Activated naive CD8-positive, alpha-beta T cell treated with anti-CD3 and anti-CD28 coated beads, Interleukin-2, amount 10 ng/mL, durations not matched to agents 7 days and 5 days (primary cell): ENCODE data around the gene TENT4B. TPM values are rescaled to one million over a fixed set of nuclear protein-coding genes. Genes with fewer than 3 reads are reported as not detected.
"Not testable (repeated sequence)": the region's sequence is repeated elsewhere in the genome, so short reads cannot be mapped to it uniquely, and the experiment has no call there.

ENCODE experiments used
- ATAC-seq: fragments of 150-1000 bp; cut with Tn5 transposase; one replicate; pipeline ENCODE4 v1.10.0; 2021; ENCODE audit warnings: low read depth, moderate library complexity
- POLR2A ChIA-PET: fragments of 350-600 bp; sonication (Branson Sonifier 250); formaldehyde crosslinking; loops from one replicate; lab custom pipeline; 2021; ENCODE audit warnings: antibody characterized with exemption; lab: Charles Lee
- DNase-seq: peaks from one replicate; pipeline ENCODE4 v3.0.0; 2021
- H3K27ac Mint-ChIP-seq: one replicate; pipeline ENCODE4 v1.8.0; 2022; ENCODE audit warnings: mild to moderate bottlenecking, mixed read lengths
- H3K27me3 Mint-ChIP-seq: one replicate; pipeline ENCODE4 v1.8.0; 2022; ENCODE audit warnings: mild to moderate bottlenecking, moderate library complexity, mixed read lengths
- H3K36me3 Mint-ChIP-seq: one replicate; pipeline ENCODE4 v1.8.0; 2021; ENCODE audit warnings: mild to moderate bottlenecking, mixed read lengths
- H3K4me1 Mint-ChIP-seq: one replicate; pipeline ENCODE4 v1.8.0; 2021; ENCODE audit warnings: mixed read lengths
- H3K4me3 Mint-ChIP-seq: one replicate; pipeline ENCODE4 v1.8.0; 2022; ENCODE audit warnings: mild to moderate bottlenecking, moderate library complexity, mixed read lengths
- H3K9me3 Mint-ChIP-seq: one replicate; pipeline ENCODE4 v1.8.0; 2021; ENCODE audit warnings: mixed read lengths
- total RNA-seq, 2 experiments: library from RNA; stranded (reverse); gene quantifications; one replicate each; pipeline ENCODE4 v1.2.3, GENCODE V29; 2021

TENT4B gene
- total RNA-seq, 2 experiments from 2014 or later = 18.0 TPM

DNA sequence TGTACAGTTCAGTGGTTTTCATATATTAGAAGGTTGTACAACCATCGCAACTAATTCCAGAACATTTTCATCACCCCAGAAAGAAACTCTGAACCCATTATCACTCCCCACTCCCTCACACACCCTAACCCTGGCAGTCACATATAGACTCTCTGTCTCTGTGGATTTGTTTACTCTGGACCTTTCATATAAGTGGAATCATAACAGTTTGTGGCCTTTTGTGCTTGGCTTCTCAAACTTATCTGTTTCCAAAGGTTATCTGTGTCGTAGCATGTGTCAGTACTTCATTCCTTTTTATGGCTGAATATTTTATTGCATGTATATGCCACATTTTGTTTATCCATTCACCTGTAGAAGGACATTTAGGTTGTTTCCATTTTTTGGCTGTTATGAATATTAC lies 12.4 kb downstream of the TENT4B start:
- H3K4me1 Mint-ChIP-seq = peaks cover 38% of the 10 kb centered on the region
- H3K27me3 Mint-ChIP-seq = no peaks in the 10 kb centered on the region
- POLR2A ChIA-PET = no interaction called here
- DNase-seq (no peak), ATAC-seq (no peak)
- no peaks in the 10 kb centered on the region for H3K9me3 Mint-ChIP-seq
- H3K27ac Mint-ChIP-seq = no peak overlapping the region
- no peak overlapping the region for H3K4me3 Mint-ChIP-seq
- peaks cover 9% of the 10 kb centered on the region for H3K36me3 Mint-ChIP-seq

DNA sequence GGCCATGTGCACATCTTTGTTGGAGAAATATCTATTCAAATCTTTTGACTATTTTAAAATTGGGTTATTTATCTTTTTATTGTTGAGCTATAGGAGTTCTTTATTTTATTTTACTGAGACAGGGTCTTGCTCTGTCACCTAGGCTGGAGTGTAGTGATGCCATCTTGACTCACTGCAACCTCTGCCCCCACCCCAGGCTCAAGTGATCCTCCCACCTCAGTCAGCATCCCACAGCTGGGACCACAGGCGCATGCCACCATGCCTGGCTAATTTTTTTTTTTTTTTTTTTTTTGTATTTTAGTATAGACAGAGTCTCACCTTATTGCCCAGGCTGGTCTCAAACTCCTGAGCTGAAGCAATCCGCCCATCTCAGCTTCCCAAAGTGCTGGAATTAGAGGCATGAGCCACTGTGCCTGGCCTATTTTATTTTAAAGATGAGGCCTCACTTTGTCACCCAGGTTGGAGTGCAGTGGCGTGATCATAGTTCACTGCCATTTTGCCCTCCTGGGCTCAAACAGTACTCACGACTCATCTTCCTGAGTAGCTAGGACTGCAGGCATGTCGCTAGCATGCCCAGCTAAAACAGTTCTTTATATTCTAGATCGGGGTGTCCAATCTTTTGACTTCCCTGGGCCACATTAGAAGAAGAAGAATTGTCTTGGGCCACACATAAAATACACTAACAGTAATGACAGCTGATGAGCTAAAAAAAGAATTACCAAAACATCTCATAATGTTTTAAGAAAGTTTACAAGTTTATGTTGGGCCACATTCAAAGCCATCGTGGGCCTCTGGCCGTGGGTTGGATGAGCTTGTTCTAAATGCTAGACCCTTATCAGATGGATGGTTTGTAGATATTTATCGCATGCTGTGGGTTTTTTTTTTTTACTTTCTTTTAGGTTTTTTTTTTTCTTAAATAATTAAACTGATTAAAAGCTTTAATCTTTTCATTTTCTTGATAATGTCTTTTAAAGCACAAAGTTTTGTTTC lies 13.7 kb downstream of the TENT4B start:
- no peaks in the 10 kb centered on the region for H3K9me3 Mint-ChIP-seq
- peak overlapping the region; percentile 13 for H3K4me3 Mint-ChIP-seq
- peaks cover 31% of the 10 kb centered on the region for H3K4me1 Mint-ChIP-seq
- no peak for DNase-seq
- H3K27me3 Mint-ChIP-seq = no peaks in the 10 kb centered on the region
- ATAC-seq = peak; percentile 49
- POLR2A ChIA-PET = interaction anchor here (0.8 kb wide), 2 partner anchors 12 to 14 kb away, joined by 3 read pairs; no protein-coding TSS in a partner anchor
- H3K36me3 Mint-ChIP-seq = peaks cover 8% of the 10 kb centered on the region
- H3K27ac Mint-ChIP-seq = peak overlapping the region; percentile 35

DNA sequence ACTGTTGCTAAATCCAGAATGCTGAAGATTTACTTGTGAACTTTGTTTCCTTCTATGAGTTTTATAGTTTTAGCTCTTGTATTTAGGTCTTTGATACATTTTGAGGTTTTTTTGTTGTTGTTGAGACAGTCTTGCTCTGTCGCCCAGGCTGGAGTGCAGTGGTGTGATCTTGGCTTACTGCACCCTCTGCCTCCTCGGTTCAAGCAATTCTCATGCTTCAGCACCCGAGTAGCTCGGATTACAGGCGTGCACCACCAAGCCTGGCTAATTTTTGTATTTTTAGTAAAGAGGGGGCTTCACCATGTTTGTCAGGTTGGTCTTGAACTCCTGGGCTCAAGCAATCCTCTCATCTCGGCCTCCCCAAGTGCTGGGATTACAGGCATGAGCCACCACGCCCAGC lies 14.4 kb downstream of the TENT4B start:
- POLR2A ChIA-PET = interaction anchor here (0.8 kb wide), 2 partner anchors 13 to 15 kb away, joined by 3 read pairs; no protein-coding TSS in a partner anchor
- Mint-ChIP-seq H3K36me3 (peaks cover 8% of the 10 kb centered on the region), H3K4me3 (peak overlapping the region; percentile 60), H3K4me1 (peaks cover 28% of the 10 kb centered on the region), H3K27ac (peak overlapping the region; percentile 67), H3K27me3 (no peaks in the 10 kb centered on the region), H3K9me3 (no peaks in the 10 kb centered on the region)
- no peak for DNase-seq
- ATAC-seq = no peak

DNA sequence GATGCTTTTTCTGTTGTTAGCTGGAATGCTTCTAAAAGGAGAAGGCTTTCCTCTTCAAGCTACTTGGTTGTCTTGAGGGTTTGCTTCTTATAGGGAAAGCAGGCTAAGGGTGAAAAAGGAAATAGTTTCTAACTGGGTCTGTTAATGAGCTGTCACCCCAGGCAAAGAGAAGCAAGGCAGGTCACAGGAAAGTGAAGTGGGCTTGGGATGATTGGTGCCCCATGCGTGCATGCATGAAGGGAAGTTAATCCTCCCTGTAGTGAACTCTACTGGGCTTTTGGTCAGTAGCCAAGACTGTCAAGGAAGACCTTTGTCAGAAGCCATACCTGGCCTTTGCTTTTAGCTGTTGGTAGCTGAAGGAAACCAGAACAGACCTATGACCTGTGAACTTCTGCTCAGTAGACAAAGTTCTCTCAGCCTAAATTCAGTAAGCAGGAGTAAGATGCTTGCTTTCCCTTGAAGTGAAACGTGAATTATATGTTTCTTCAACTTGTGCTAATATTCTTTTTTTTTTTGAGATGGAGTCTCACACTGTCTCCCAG lies 16.5 kb downstream of the TENT4B start:
- POLR2A ChIA-PET = no interaction called here
- no peak for ATAC-seq
- Mint-ChIP-seq H3K27me3 (no peaks in the 10 kb centered on the region), H3K27ac (no peak overlapping the region), H3K4me3 (no peak overlapping the region), H3K9me3 (no peaks in the 10 kb centered on the region), H3K36me3 (peaks cover 8% of the 10 kb centered on the region), H3K4me1 (peaks cover 23% of the 10 kb centered on the region)
- no peak for DNase-seq

DNA sequence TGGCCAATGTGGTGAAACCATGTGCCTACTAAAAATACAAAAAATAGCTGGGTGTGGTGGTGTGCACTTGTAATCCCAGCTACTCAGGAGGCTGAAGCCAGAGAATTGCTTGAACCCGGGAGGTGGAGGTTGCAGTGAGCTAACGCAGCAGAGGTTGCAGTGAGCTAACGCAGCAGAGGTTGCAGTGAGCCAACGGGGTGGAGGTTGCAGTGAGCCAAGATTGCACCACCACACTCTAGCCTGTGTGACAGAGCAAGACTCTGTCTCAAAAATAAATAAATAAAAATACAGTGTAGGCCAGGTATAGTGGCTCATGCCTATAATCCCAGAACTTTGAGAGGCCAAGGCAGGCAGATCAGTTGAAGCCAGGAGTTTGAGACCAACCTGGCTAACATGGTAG lies 18.7 kb downstream of the TENT4B start:
- ATAC-seq, H3K27me3 Mint-ChIP-seq, H3K9me3 Mint-ChIP-seq, DNase-seq, H3K27ac Mint-ChIP-seq, POLR2A ChIA-PET, H3K4me3 Mint-ChIP-seq: not testable (repeated sequence)
- Mint-ChIP-seq H3K4me1 (peaks cover 14% of the 10 kb centered on the region), H3K36me3 (peaks cover 11% of the 10 kb centered on the region)

DNA sequence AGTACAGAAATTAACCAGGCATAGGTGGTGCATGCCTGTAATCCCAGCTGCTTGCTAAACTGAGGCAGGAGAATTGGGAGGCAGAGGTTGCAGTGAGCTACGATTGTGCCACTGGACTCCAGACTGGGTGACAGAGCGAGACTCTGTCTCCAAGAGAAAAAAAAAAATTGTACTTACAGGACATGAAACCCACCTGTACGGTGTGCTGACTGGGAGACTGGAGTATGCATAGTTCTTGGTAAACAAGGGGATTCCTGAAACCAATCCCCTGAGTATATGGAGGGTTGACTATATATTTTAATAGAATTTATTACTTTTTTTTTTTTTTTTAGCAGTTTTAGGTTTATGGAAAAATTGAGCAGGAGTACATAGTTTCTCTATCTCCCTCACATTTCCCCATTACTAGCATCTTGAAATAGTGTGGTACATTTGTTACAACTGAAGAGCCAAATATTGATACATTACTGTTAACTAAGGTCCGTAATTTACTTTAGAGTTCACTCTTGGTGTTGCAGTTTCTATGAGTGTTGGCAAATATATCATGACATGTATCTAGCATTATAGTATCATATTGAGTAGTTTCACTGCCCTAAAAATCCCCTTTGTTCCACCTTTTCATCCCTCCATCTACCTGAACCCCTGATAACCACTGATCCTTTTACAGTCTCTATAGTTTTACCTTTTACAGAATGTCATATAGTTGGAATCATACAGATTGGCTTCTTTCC lies 19.3 kb downstream of the TENT4B start:
- Mint-ChIP-seq H3K4me3 (no peak overlapping the region), H3K36me3 (peaks cover 12% of the 10 kb centered on the region), H3K27me3 (no peaks in the 10 kb centered on the region), H3K27ac (no peak overlapping the region), H3K9me3 (no peaks in the 10 kb centered on the region), H3K4me1 (peaks cover 12% of the 10 kb centered on the region)
- POLR2A ChIA-PET = interaction anchor here (0.8 kb wide), 1 partner anchor 18 kb away, joined by 3 read pairs; no protein-coding TSS in a partner anchor
- DNase-seq = no peak
- ATAC-seq = no peak

DNA sequence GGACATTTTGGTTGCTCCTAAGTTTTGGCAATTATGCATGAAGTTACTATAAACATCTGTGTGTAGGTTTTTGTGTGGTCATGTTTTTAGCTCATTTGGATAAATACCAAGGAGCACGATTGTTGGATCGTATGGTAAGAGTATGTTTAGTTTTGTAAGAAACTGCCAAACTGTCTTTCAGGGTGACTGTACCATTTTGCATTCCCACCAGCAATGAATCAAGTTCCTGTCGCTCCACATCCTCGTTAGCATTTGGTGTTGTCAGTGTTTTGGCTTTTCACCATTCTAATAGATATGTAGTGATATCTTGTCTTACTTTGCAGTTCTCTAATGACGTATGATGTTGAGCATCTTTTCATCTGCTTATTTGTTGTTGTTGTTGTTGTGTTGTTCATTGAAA lies 20.2 kb downstream of the TENT4B start:
- peaks cover 12% of the 10 kb centered on the region for H3K36me3 Mint-ChIP-seq
- H3K4me1 Mint-ChIP-seq = peaks cover 12% of the 10 kb centered on the region
- ATAC-seq (no peak), DNase-seq (no peak)
- H3K9me3 Mint-ChIP-seq = no peaks in the 10 kb centered on the region
- no peaks in the 10 kb centered on the region for H3K27me3 Mint-ChIP-seq
- H3K27ac Mint-ChIP-seq = no peak overlapping the region
- POLR2A ChIA-PET = interaction anchor here (0.6 kb wide), 1 partner anchor 1753 kb away, joined by 3 read pairs; no protein-coding TSS in a partner anchor
- H3K4me3 Mint-ChIP-seq = no peak overlapping the region

DNA sequence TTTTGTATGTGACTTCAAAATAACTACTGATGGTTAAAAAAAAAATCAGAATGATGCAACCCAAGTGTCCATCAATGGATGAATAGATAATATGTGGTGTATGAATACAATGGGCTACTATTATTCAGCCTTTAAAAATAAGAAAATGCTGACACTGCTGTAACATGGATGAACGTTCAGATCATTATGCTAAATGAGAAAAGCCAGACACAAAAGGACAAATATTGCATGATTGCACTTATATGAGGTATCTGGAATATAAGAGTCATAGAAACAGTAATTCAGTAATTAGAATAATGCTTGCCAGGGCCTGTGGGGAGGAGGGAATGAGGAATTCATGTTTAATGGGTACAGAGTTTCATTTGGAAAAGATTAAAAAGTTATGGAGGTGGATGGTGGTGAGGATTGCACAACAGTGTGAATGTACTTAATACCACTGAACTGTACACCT lies 25.4 kb downstream of the TENT4B start:
- no peak for ATAC-seq
- Mint-ChIP-seq H3K27me3 (no peaks in the 10 kb centered on the region), H3K36me3 (peaks cover 12% of the 10 kb centered on the region), H3K4me3 (no peak overlapping the region), H3K9me3 (no peaks in the 10 kb centered on the region), H3K27ac (no peak overlapping the region), H3K4me1 (peaks cover 16% of the 10 kb centered on the region)
- POLR2A ChIA-PET = no interaction called here
- DNase-seq = no peak

DNA sequence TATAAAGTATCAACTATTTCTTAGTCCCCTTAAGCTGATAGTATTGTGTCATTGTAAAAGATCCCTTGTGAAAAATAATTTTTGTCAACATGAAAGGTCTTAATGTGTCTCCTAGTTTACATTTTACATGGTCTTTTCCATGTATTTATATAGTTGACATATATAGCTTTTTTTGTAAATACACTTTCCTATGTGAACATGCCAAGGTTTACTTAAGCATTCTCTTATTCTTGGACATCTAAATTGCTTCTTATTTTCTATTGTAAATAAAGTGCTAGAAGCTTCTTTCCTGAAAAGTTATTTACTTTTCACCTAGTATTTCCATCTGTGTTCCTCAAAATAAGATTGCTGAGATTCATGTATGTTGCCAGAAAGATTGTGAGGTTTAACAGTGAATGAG lies 29.3 kb downstream of the TENT4B start:
- Mint-ChIP-seq H3K4me3 (no peak overlapping the region), H3K9me3 (no peaks in the 10 kb centered on the region), H3K27me3 (no peaks in the 10 kb centered on the region), H3K36me3 (peaks cover 11% of the 10 kb centered on the region), H3K27ac (no peak overlapping the region), H3K4me1 (peaks cover 18% of the 10 kb centered on the region)
- DNase-seq (no peak), ATAC-seq (no peak)
- POLR2A ChIA-PET = no interaction called here

DNA sequence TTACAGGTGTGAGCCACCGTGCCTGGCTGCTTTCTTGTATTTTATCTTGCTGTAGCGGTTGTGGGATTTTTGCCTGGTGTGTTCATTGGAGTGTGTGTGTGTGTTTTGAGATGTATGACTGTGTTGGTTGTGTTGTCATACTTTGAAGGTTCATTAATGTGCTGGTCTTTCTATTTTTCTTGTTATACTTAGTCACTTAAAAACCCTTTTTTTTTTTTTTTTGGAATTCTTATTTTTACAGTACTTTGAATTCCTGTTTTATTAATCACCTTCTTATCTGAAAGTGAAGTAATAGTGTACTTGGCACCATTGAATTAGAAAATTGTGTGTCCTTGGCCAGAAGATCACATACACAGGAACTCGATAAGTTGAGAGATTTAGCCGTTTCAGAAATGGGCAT lies 30.2 kb downstream of the TENT4B start:
- ATAC-seq (no peak), DNase-seq (no peak)
- POLR2A ChIA-PET = no interaction called here
- H3K36me3 Mint-ChIP-seq = peaks cover 11% of the 10 kb centered on the region
- peaks cover 14% of the 10 kb centered on the region for H3K4me1 Mint-ChIP-seq
- no peaks in the 10 kb centered on the region for H3K9me3 Mint-ChIP-seq
- no peak overlapping the region for H3K27ac Mint-ChIP-seq
- no peak overlapping the region for H3K4me3 Mint-ChIP-seq
- H3K27me3 Mint-ChIP-seq = no peaks in the 10 kb centered on the region

DNA sequence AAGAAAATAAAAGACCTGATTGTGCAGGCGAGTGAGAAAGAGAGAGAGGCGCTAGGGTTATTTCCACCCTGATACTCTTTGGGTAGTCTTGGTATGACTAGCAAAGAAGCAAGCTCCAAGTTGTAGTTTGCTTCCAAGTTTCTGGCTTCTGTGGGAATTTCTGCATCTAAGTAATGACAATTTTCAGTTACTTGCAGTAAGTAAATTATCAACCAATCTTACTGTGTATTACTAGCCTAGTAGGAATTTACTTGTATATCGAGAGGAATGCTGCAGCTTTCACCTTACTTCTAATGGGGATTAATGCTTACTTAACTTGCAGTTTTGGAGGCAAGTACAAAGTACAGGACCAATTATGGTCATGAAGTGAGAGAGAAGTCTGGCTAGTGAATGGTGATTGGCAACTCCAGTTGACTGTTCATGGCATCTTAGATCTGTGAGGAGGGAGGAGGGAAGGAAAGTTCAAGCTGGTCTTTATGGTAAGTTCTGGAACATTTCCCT lies 31.9 kb downstream of the TENT4B start:
- Mint-ChIP-seq H3K9me3 (no peaks in the 10 kb centered on the region), H3K27me3 (no peaks in the 10 kb centered on the region), H3K27ac (peak overlapping the region; percentile 37), H3K36me3 (peaks cover 8% of the 10 kb centered on the region), H3K4me3 (no peak overlapping the region), H3K4me1 (peaks cover 13% of the 10 kb centered on the region)
- ATAC-seq = no peak
- DNase-seq = no peak
- POLR2A ChIA-PET = no interaction called here

DNA sequence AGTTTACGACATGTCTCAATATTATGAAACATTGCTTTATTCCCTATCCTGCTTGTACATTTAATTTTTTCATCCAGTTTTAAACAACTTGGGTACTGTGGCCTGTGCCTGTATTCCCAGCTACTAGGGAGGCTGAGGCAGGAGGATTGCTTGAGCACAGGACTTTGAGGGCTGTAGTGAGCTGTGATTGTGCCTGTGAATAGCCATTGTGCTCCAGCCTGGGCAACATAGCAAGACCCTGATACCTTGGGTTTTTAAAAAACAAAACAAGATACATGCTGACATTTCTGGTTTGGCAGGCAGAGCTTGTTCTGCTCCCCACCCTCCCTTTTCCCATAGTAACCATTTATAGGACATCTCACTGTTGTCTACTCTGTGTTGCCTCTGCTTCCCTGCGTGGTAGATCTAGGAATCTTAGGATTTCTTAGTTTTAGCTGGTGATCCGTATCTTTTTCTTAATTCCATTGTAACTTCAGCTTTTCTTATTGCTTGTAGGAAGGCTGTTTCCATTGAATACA lies 35.6 kb downstream of the TENT4B start:
- ATAC-seq (no peak), DNase-seq (no peak)
- Mint-ChIP-seq H3K9me3 (no peaks in the 10 kb centered on the region), H3K4me1 (peaks cover 17% of the 10 kb centered on the region), H3K4me3 (no peak overlapping the region), H3K27ac (no peak overlapping the region), H3K36me3 (peaks cover 11% of the 10 kb centered on the region), H3K27me3 (no peaks in the 10 kb centered on the region)
- POLR2A ChIA-PET = no interaction called here

DNA sequence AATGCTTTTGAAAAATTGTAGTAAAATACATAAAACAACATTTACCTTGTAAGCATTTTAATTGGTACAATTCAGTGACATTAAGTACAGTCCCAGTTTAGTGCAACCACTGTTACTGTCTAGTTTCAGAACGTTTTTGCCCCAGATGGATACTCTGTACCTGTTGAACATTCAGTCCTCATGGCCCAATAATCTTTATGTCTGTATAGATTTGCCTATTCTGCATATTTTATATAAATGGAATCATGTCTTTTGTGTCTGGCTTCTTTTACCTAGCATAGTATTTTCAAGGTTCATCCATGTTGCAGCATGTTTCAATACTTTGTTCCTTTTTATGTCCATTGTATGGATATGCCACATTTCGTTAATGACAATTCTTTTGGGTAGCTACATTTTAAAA lies 37.2 kb downstream of the TENT4B start:
- Mint-ChIP-seq H3K36me3 (peaks cover 8% of the 10 kb centered on the region), H3K4me1 (peaks cover 20% of the 10 kb centered on the region), H3K4me3 (no peak overlapping the region), H3K27me3 (no peaks in the 10 kb centered on the region), H3K27ac (no peak overlapping the region), H3K9me3 (no peaks in the 10 kb centered on the region)
- no peak for DNase-seq
- POLR2A ChIA-PET = no interaction called here
- ATAC-seq = no peak
